H9 (cell line): Measurements from ENCODE around the gene PGLYRP4. TPM values are rescaled to one million over a fixed set of nuclear protein-coding genes. Genes with fewer than 3 reads are reported as not detected.

ENCODE experiments used
- DNase-seq: peaks from one replicate; pipeline ENCODE4 v3.0.0-alpha.2; 2017
- H2AFZ ChIP-seq: one replicate; pipeline ENCODE4 v1.6.1; 2013; ENCODE audit warnings: mild to moderate bottlenecking, low read length, control low read depth, moderate library complexity
- H2AK5ac ChIP-seq: 2 replicates; pipeline ENCODE4 v1.6.1; 2013; ENCODE audit warnings: low read length, control low read depth, mixed read lengths; ENCODE audit not compliant: insufficient read length
- H2BK120ac ChIP-seq: one replicate; pipeline ENCODE4 v1.6.1; 2013; ENCODE audit warnings: low read depth, mild to moderate bottlenecking, low read length, control low read depth, inconsistent platforms; ENCODE audit not compliant: poor library complexity, severe bottlenecking
- H2BK12ac ChIP-seq: 2 replicates; pipeline ENCODE4 v1.6.1; 2013; ENCODE audit warnings: low read length, control low read depth, mixed read lengths, low read depth; ENCODE audit not compliant: insufficient read length
- H2BK15ac ChIP-seq: 2 replicates; pipeline ENCODE4 v1.6.1; 2013; ENCODE audit warnings: low read depth, low read length, control low read depth
- H2BK20ac ChIP-seq: one replicate; pipeline ENCODE4 v1.6.1; 2013; ENCODE audit warnings: low read depth, mild to moderate bottlenecking, low read length, control low read depth, inconsistent platforms; ENCODE audit not compliant: poor library complexity, severe bottlenecking
- H2BK5ac ChIP-seq: 2 replicates; pipeline ENCODE4 v1.6.1; 2013; ENCODE audit warnings: low read length, control low read depth, mixed read lengths; ENCODE audit not compliant: insufficient read length
- H3K14ac ChIP-seq: 2 replicates; pipeline ENCODE4 v1.6.1; 2013; ENCODE audit warnings: low read length, control low read depth; ENCODE audit not compliant: insufficient read depth
- H3K18ac ChIP-seq: 2 replicates; pipeline ENCODE4 v1.6.1; 2013; ENCODE audit warnings: low read depth, mild to moderate bottlenecking, mixed read lengths, low read length, control low read depth; ENCODE audit not compliant: insufficient read length
- H3K23ac ChIP-seq: 2 replicates; pipeline ENCODE4 v1.6.1; 2013; ENCODE audit warnings: low read length, control low read depth, mixed read lengths, low read depth; ENCODE audit not compliant: insufficient read length
- H3K23me2 ChIP-seq: 2 replicates; pipeline ENCODE4 v1.6.1; 2013; ENCODE audit warnings: low read depth, mild to moderate bottlenecking, mixed read lengths, low read length, control low read depth; ENCODE audit not compliant: insufficient read length, poor library complexity, severe bottlenecking
- H3K27ac ChIP-seq: 2 replicates; pipeline ENCODE4 v1.5.1; 2013; ENCODE audit warnings: low read length, control low read depth, mixed read lengths, low read depth; ENCODE audit not compliant: insufficient read length
- H3K27me3 ChIP-seq: 2 replicates; pipeline ENCODE4 v1.6.1; 2013; ENCODE audit warnings: low read length, control low read depth, inconsistent platforms; ENCODE audit not compliant: insufficient read depth
- H3K4ac ChIP-seq: 2 replicates; pipeline ENCODE4 v1.6.1; 2013; ENCODE audit warnings: low read depth, mild to moderate bottlenecking, control low read depth, inconsistent platforms, low read length, moderate library complexity
- H3K4me1 ChIP-seq: 2 replicates; pipeline ENCODE4 v1.6.1; 2013; ENCODE audit warnings: low read length, control low read depth, inconsistent platforms; ENCODE audit not compliant: insufficient read depth
- H3K4me2 ChIP-seq: 2 replicates; pipeline ENCODE4 v1.6.1; 2013; ENCODE audit warnings: low read length, control low read depth, mixed read lengths; ENCODE audit not compliant: insufficient read length, insufficient read depth
- H3K56ac ChIP-seq: 2 replicates; pipeline ENCODE4 v1.6.1; 2013; ENCODE audit warnings: low read depth, mild to moderate bottlenecking, mixed read lengths, low read length, control low read depth; ENCODE audit not compliant: insufficient read length
- H3K79me1 ChIP-seq: 2 replicates; pipeline ENCODE4 v1.6.1; 2013; ENCODE audit warnings: low read depth, mild to moderate bottlenecking, moderate library complexity, low read length, control low read depth, inconsistent platforms; ENCODE audit not compliant: insufficient read depth, poor library complexity, severe bottlenecking
- H3K79me2 ChIP-seq: 2 replicates; pipeline ENCODE4 v1.6.1; 2013; ENCODE audit warnings: low read length, control low read depth, inconsistent platforms; ENCODE audit not compliant: insufficient read depth
- H3K9ac ChIP-seq: 2 replicates; pipeline ENCODE4 v1.6.1; 2013; ENCODE audit warnings: low read length, control low read depth, mixed read lengths; ENCODE audit not compliant: insufficient read length; ENCODE audit errors: extremely low read depth
- H3K9me3 ChIP-seq: one replicate; pipeline ENCODE4 v1.6.1; 2013; ENCODE audit warnings: low read depth, low read length, inconsistent platforms; ENCODE audit not compliant: control insufficient read depth
- H3T11ph ChIP-seq: one replicate; pipeline ENCODE4 v1.6.1; 2013; ENCODE audit warnings: mild to moderate bottlenecking, low read length, control low read depth, inconsistent platforms
- H4K20me1 ChIP-seq: one replicate; pipeline ENCODE4 v1.6.1; 2013; ENCODE audit not compliant: control insufficient read depth, insufficient read length, insufficient read depth
- H4K5ac ChIP-seq: 2 replicates; pipeline ENCODE4 v1.6.1; 2013; ENCODE audit warnings: low read depth, mild to moderate bottlenecking, mixed read lengths, low read length, control low read depth; ENCODE audit not compliant: insufficient read length
- H4K8ac ChIP-seq: replicated peaks from 2 replicates; pipeline ENCODE4 v1.6.1; 2013; ENCODE audit warnings: low read length, control low read depth, mixed read lengths, low read depth; ENCODE audit not compliant: insufficient read length
- H4K91ac ChIP-seq: 2 replicates; pipeline ENCODE4 v1.6.1; 2013; ENCODE audit warnings: low read depth, mild to moderate bottlenecking, moderate library complexity, mixed read lengths, low read length, control low read depth; ENCODE audit not compliant: insufficient read length
- H3K27ac Mint-ChIP-seq, 3 experiments: 2 replicates in 2 of 3; 3 replicates in 1 of 3; pipeline ENCODE4 v1.8.0; 2020 to 2021; ENCODE audit warnings: mixed read lengths in 3 of 3, mild to moderate bottlenecking in 1 of 3, moderate library complexity in 1 of 3
- H3K27me3 Mint-ChIP-seq: 2 replicates; pipeline ENCODE4 v1.8.0; 2021; ENCODE audit warnings: low read depth, mild to moderate bottlenecking, moderate library complexity, mixed read lengths
- H3K36me3 Mint-ChIP-seq, 3 experiments: 2 replicates in 2 of 3; 3 replicates in 1 of 3; pipeline ENCODE4 v1.8.0; 2020 to 2021; ENCODE audit warnings: low read depth in 3 of 3, mixed read lengths in 3 of 3; ENCODE audit not compliant: insufficient read depth in 1 of 3
- H3K4me1 Mint-ChIP-seq, 2 experiments: 2 replicates each; pipeline ENCODE4 v1.8.0; 2020; ENCODE audit warnings: mixed read lengths in 2 of 2
- H3K4me3 Mint-ChIP-seq, 2 experiments: 2 replicates in 1 of 2; 3 replicates in 1 of 2; pipeline ENCODE4 v1.8.0; 2020 to 2021; ENCODE audit warnings: mild to moderate bottlenecking in 2 of 2, mixed read lengths in 2 of 2, moderate library complexity in 1 of 2
- H3K9me3 Mint-ChIP-seq, 2 experiments: 2 replicates in 1 of 2; 3 replicates in 1 of 2; pipeline ENCODE4 v1.8.0; 2020; ENCODE audit warnings: mild to moderate bottlenecking in 2 of 2, mixed read lengths in 2 of 2, moderate library complexity in 1 of 2
- WGBS: extraction: QIAGEN DNeasy Blood & Tissue Kit; methylation state at CpG from one replicate; pipeline ENCODE4 v1.1.7; 2013; ENCODE audit warnings: missing lambda C conversion rate, low lambda C conversion rate, mixed read lengths; ENCODE audit not compliant: insufficient read length; ENCODE audit errors: extremely low coverage; 5-methylcytosine and 5-hydroxymethylcytosine counted together
- total RNA-seq: library from RNA; stranded (reverse); gene quantifications from 2 replicates; pipeline ENCODE4 v1.2.1, GENCODE V29; 2021
- TF ChIP-seq, protein P1 (sequence below): fragments of 200-600 bp; sonication (generic); conservative IDR thresholded peaks from 3 replicates; pipeline ENCODE4 v1.8.0; 2021; ENCODE audit warnings: antibody characterized with exemption, mild to moderate bottlenecking

PGLYRP4 gene
- total RNA-seq, 1 experiment from 2014 or later = not detected

DNA sequence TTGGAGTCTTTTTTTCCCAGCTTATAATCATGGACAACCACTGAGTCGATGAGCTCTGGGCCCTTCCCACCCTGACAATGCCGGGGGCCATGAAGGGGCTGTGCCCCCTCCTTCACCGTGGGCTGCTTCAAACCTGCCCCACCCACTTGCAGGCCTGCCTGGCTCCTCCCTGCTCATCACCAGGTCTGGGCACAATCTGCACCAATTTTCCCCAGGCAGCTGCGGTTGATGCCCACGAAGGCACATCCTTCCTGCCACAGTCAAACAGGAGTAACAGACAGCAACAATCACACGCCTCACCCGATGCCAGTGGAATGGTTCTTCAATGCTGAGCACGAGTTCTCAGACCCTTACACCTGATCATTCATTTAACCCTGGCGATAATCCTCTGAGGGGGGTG lies 54.8 kb downstream of the PGLYRP4 start:
- Histone ChIP-seq H3K56ac (no peak overlapping the region), H3K9ac (no peak overlapping the region), H2AK5ac (no peak overlapping the region), H2BK20ac (no peak overlapping the region), H4K20me1 (no peaks in the 10 kb centered on the region), H3K4me2 (no peak overlapping the region), H2BK5ac (no peak overlapping the region), H2AFZ (no peak overlapping the region), H3K23ac (no peak overlapping the region), H4K91ac (no peak overlapping the region), H4K8ac (no peak overlapping the region), H3K14ac (no peak overlapping the region; the same call in 1 of the 2 replicates), H3K4me1 (no peaks in the 10 kb centered on the region), H3K27me3 (no peaks in the 10 kb centered on the region), H3T11ph (no peak overlapping the region), H2BK120ac (no peak overlapping the region), H4K5ac (no peak overlapping the region), H2BK12ac (no peak overlapping the region), H3K23me2 (peaks cover 3% of the 10 kb centered on the region), H3K79me1 (no peaks in the 10 kb centered on the region), H3K79me2 (no peaks in the 10 kb centered on the region), H2BK15ac (no peak overlapping the region), H3K4ac (no peak overlapping the region), H3K9me3 (no peaks in the 10 kb centered on the region), H3K27ac (no peak overlapping the region), H3K18ac (no peak overlapping the region)
- Mint-ChIP-seq H3K36me3 (no peaks in the 10 kb centered on the region), H3K9me3 (peaks cover 0 to 6% of the 10 kb centered on the region in 2 experiments; a peak in 2 of 5 replicates), H3K27ac (no peak overlapping the region), H3K4me1 (peaks cover 0 to 6% of the 10 kb centered on the region in 2 experiments; a peak in 3 of 4 replicates), H3K4me3 (no peak overlapping the region), H3K27me3 (peaks cover 8% of the 10 kb centered on the region)
- no peak for DNase-seq
- no CpG with 5 or more reads among the region's 9 CpGs for WGBS
- TF ChIP-seq, protein P1, sequence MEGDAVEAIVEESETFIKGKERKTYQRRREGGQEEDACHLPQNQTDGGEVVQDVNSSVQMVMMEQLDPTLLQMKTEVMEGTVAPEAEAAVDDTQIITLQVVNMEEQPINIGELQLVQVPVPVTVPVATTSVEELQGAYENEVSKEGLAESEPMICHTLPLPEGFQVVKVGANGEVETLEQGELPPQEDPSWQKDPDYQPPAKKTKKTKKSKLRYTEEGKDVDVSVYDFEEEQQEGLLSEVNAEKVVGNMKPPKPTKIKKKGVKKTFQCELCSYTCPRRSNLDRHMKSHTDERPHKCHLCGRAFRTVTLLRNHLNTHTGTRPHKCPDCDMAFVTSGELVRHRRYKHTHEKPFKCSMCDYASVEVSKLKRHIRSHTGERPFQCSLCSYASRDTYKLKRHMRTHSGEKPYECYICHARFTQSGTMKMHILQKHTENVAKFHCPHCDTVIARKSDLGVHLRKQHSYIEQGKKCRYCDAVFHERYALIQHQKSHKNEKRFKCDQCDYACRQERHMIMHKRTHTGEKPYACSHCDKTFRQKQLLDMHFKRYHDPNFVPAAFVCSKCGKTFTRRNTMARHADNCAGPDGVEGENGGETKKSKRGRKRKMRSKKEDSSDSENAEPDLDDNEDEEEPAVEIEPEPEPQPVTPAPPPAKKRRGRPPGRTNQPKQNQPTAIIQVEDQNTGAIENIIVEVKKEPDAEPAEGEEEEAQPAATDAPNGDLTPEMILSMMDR = no peak
